ENCODE measurements around the gene PCBP3. TPM values are rescaled to one million over a fixed set of nuclear protein-coding genes. Genes with fewer than 3 reads are reported as not detected.
A peak's percentile ranks its signal among the peaks of the same experiment; 100 is the strongest.

The PCBP3 gene
- total RNA-seq, 2 experiments from 2014 or later, result 1.9 to 2.2 TPM

GRCh38 chr21:45615145-45615711, 28.3 kb upstream of the PCBP3 start:
- H3K4me3 Mint-ChIP-seq, result peak overlapping the region; percentile 74
- intact Hi-C loops (cut with micrococcal nuclease), result no loop called here
- H3K27me3 Mint-ChIP-seq, result no peaks in the 10 kb centered on the region
- ChIA-PET CTCF (interaction anchor here (1.6 kb wide), 1 partner anchor 32 kb away, joined by 3 read pairs; no protein-coding TSS in a partner anchor), POLR2A (no interaction called here)
- DNase-seq (peak; percentile 93), ATAC-seq (peak; percentile 89)
- no peaks in the 10 kb centered on the region for H3K36me3 Mint-ChIP-seq (ENCODE audit: low read depth)
- peak overlapping the region; percentile 85 for H3K27ac Mint-ChIP-seq
- H3K9me3 Mint-ChIP-seq, result no peaks in the 10 kb centered on the region
- H3K4me1 Mint-ChIP-seq (ENCODE audit: low read depth), result peaks cover 29% of the 10 kb centered on the region
- TF ChIP-seq, protein P1, sequence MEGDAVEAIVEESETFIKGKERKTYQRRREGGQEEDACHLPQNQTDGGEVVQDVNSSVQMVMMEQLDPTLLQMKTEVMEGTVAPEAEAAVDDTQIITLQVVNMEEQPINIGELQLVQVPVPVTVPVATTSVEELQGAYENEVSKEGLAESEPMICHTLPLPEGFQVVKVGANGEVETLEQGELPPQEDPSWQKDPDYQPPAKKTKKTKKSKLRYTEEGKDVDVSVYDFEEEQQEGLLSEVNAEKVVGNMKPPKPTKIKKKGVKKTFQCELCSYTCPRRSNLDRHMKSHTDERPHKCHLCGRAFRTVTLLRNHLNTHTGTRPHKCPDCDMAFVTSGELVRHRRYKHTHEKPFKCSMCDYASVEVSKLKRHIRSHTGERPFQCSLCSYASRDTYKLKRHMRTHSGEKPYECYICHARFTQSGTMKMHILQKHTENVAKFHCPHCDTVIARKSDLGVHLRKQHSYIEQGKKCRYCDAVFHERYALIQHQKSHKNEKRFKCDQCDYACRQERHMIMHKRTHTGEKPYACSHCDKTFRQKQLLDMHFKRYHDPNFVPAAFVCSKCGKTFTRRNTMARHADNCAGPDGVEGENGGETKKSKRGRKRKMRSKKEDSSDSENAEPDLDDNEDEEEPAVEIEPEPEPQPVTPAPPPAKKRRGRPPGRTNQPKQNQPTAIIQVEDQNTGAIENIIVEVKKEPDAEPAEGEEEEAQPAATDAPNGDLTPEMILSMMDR (IDR thresholded peaks at IDR 0.05), result no peak

GRCh38 chr21:45617021-45617921, 26.3 kb upstream of the PCBP3 start:
- Mint-ChIP-seq H3K4me3 (no peak overlapping the region), H3K4me1 (ENCODE audit: low read depth) (peaks cover 29% of the 10 kb centered on the region), H3K36me3 (ENCODE audit: low read depth) (no peaks in the 10 kb centered on the region), H3K9me3 (no peaks in the 10 kb centered on the region), H3K27me3 (no peaks in the 10 kb centered on the region), H3K27ac (no peak overlapping the region)
- TF ChIP-seq, protein P1 (IDR thresholded peaks at IDR 0.05), result no peak
- ChIA-PET CTCF (no interaction called here), POLR2A (no interaction called here)
- no peak for DNase-seq
- ATAC-seq, result no peak
- intact Hi-C loops (cut with micrococcal nuclease), result no loop called here

DNA sequence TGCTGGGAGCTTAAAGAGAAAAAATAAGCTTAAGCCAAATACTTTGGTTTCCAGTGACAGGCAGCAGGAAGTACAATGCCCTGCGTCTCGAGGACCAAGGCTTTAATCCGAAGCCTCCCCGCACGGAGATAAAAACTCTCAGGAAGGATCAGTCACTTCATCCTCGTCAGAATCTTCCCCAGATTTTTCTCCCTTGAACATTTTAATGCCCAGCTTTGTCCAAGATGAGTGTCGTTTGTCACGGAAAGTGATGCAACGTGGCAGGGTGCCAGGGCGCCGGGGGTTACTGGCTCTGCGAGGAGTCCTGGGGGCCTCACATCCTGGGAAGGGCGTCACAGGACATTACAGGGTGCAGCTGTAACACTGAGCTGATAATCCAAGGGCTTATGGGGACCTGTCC, 25.2 kb upstream of the PCBP3 start:
- ATAC-seq (no peak), DNase-seq (no peak)
- no peaks in the 10 kb centered on the region for H3K36me3 Mint-ChIP-seq (ENCODE audit: low read depth)
- TF ChIP-seq, protein P1 (IDR thresholded peaks at IDR 0.05), result no peak
- CTCF ChIA-PET, result no interaction called here
- H3K27me3 Mint-ChIP-seq, result no peaks in the 10 kb centered on the region
- no peak overlapping the region for H3K4me3 Mint-ChIP-seq
- POLR2A ChIA-PET, result no interaction called here
- peaks cover 29% of the 10 kb centered on the region for H3K4me1 Mint-ChIP-seq (ENCODE audit: low read depth)
- intact Hi-C loops (cut with micrococcal nuclease), result no loop called here
- no peak overlapping the region for H3K27ac Mint-ChIP-seq
- no peaks in the 10 kb centered on the region for H3K9me3 Mint-ChIP-seq

DNA sequence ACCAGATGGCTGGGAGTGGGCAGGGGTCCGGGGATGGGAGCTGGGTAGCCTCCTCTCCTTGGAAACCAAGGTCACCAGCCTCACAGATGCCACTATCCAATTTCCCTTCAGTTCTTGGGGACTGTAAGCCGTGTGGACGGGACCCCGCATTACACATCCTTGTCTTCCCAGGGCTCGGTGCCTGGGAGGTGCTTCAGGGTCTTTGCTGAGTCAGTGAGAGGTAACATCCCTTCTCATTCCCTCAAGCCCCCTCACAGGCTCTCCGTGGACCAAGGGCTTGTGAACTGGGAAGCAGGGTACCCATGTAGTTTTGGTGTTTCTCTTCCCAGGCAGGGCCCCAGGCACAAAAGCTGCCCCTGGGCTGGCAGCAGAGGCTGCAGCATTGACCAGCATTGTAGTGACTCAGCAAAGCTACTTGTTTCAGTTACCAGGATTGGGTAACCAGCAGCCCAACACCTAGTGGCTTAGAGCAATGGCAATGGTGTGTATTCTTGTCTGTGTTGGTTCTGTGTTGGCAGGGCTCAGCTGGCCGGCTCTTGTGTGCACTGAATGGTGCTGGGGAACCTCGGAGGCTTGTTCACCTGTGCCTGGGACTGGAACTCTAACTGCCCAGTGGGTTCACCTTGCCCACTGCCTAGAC, 24.6 kb upstream of the PCBP3 start:
- TF ChIP-seq, protein P1 (IDR thresholded peaks at IDR 0.05), result no peak
- ChIA-PET POLR2A (no interaction called here), CTCF (no interaction called here)
- Mint-ChIP-seq H3K27me3 (no peaks in the 10 kb centered on the region), H3K4me3 (no peak overlapping the region), H3K36me3 (ENCODE audit: low read depth) (no peaks in the 10 kb centered on the region), H3K4me1 (ENCODE audit: low read depth) (peaks cover 24% of the 10 kb centered on the region), H3K27ac (no peak overlapping the region), H3K9me3 (no peaks in the 10 kb centered on the region)
- DNase-seq, result no peak
- intact Hi-C loops (cut with micrococcal nuclease), result no loop called here
- no peak for ATAC-seq
